ENCODE data around the gene LYPD6.

LYPD6 gene

DNA sequence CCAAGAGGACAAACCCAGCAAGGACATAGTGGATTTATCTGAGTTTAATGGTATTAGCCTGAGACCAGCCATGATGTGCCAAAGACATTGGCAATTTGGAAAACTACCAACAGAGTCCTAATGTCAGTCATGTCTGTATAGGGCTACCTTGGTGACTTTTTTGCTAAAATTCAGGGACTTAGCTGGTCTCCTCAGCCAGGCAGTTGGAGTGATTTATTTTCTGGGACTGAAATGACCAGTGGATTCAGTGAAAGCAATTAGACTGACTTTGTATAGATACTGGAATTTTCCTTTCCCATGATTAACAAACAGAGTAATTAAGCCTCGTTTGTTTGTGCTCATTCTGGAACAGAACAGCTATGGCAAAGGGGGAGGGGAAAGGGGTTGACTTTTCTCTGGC, 55.0 kb downstream of the LYPD6 start:
- H3K27ac ChIP-seq = no peak overlapping the region
- TF ChIP-seq, protein P1, sequence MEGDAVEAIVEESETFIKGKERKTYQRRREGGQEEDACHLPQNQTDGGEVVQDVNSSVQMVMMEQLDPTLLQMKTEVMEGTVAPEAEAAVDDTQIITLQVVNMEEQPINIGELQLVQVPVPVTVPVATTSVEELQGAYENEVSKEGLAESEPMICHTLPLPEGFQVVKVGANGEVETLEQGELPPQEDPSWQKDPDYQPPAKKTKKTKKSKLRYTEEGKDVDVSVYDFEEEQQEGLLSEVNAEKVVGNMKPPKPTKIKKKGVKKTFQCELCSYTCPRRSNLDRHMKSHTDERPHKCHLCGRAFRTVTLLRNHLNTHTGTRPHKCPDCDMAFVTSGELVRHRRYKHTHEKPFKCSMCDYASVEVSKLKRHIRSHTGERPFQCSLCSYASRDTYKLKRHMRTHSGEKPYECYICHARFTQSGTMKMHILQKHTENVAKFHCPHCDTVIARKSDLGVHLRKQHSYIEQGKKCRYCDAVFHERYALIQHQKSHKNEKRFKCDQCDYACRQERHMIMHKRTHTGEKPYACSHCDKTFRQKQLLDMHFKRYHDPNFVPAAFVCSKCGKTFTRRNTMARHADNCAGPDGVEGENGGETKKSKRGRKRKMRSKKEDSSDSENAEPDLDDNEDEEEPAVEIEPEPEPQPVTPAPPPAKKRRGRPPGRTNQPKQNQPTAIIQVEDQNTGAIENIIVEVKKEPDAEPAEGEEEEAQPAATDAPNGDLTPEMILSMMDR (IDR thresholded peaks at IDR 0.05) = no peak
- TF ChIP-seq ZFX (IDR thresholded peaks at IDR 0.05; ENCODE audit: borderline replicate concordance) = no peak

DNA sequence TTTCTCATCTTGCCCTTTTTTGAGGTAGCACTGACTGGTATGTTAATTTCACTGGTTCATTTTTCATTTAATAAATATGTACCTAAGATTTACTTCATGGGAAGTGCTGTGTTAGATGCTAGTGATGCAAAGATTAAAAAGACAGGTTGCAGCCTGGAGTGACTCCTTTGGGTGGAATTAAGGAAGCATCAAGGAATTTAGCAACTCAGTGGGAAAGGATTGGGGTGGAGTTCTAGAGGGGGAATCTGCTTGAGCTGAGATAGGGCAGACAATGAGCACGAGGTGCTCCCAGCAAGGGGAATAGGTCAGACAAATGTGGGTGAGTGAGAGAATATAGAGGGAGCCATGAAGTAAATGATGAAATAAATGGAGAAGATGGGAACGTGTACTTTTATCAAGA, 57.0 kb downstream of the LYPD6 start:
- H3K27ac ChIP-seq = no peak overlapping the region
- no peak for TF ChIP-seq ZFX (IDR thresholded peaks at IDR 0.05; ENCODE audit: borderline replicate concordance)
- TF ChIP-seq, protein P1 (IDR thresholded peaks at IDR 0.05) = no peak

DNA sequence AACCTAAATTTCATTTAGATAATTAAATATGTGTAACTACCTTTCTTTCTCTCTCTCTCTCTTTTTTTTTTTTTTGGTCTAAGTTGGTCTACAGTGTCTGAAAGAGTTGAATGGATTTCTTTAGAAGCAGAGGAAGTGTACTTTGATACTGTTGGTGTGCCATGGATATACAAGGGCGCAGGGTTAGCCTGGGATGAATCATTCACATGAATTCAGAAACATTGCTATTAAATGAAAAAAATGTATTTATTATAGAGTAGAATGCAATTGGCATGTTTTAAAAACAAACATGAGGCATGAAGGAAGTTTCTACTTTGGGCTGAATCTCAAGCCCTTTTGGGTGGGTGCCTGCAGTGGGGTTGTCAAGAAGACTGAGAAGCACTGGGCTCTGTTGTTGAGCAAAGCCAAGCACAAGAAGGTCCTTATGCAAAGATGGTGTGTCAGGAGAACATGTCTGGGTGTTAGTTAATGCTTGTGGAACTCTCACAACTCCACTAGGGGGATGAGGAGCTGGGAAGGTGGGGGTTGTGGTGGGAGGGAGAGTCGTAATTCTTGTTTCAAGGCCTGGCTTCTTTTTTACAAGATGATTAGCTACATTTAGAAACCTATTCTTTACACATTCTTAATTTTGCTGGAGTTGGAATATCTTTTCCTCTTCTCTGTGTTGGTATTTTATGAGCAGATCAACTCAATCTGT, 57.9 kb downstream of the LYPD6 start:
- TF ChIP-seq, protein P1 (IDR thresholded peaks at IDR 0.05) = no peak
- no peak for TF ChIP-seq ZFX (IDR thresholded peaks at IDR 0.05; ENCODE audit: borderline replicate concordance)
- H3K27ac ChIP-seq = no peak overlapping the region

DNA sequence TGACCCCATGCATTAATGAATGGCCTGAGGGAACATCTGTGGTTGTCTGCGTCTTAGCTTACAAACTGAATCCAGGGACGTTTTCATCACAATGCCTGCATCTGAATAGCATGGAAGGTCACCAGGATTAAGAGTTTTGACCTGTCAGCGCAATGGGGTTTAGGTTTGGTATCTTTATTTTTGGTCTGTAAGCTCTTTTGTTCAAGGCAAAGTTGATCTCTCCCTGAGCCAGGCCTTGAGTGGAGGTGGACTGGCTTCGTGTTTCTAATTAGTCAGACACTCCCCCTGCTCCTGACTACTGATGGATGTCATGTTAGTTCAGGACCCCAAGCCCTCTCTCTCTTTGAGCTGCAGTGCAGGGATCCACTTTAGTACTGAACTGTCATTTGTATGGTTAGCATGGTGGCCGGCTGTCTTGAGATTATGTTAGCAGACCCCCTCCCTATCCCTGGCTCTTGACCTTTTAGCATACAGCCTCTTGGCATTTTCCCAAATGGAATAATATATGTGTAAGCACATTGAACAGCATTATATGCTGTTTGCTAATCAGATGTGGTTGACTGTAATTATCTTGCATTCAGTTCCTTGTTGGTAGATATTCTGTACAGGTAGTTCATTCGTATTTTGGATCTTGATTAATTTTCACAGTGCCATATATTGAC, 59.2 kb downstream of the LYPD6 start:
- no peak overlapping the region for H3K27ac ChIP-seq
- no peak for TF ChIP-seq ZFX (IDR thresholded peaks at IDR 0.05; ENCODE audit: borderline replicate concordance)
- TF ChIP-seq, protein P1 (IDR thresholded peaks at IDR 0.05) = no peak

DNA sequence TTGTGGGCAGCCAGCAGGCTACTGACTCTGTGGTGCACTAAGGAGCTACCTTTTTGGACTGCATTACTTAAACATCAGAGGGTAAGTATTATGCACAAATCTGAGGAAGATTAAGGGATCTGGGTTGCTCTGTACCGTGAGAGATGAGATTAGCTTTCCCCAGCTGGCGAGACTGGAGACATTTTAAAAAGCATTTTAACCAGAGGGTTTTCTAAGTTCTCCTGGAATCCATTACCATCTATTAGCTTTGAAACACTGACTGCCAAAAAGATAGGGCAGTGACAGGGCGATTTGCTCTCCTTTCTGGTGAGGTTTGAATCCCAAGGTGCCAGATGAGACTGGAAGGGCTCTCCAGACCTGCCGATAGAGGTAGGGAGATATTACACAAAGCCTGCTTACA, 63.2 kb downstream of the LYPD6 start:
- no peak for TF ChIP-seq ZFX (IDR thresholded peaks at IDR 0.05; ENCODE audit: borderline replicate concordance)
- TF ChIP-seq, protein P1 (IDR thresholded peaks at IDR 0.05) = no peak
- no peak overlapping the region for H3K27ac ChIP-seq

DNA sequence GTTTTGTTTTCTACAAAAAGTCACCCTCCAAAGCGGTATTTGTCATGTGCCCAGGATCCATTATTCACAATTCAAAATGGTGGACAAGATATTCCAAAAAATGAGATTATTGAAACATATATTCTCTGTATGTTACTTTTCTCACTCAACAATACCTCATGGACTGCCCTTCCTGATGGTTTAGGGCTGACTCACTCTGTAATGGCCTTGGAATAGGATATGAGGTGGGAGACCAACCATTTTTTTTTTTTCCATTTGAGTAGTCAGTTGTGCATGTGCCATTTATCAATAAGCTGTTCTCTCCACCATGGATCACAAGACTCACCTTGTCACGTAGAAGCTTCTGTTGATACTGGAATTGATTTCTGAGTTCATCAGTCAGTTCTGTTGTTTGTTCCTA, 64.5 kb downstream of the LYPD6 start:
- TF ChIP-seq, protein P1 (IDR thresholded peaks at IDR 0.05) = no peak
- no peak for TF ChIP-seq ZFX (IDR thresholded peaks at IDR 0.05; ENCODE audit: borderline replicate concordance)
- H3K27ac ChIP-seq = no peak overlapping the region

DNA sequence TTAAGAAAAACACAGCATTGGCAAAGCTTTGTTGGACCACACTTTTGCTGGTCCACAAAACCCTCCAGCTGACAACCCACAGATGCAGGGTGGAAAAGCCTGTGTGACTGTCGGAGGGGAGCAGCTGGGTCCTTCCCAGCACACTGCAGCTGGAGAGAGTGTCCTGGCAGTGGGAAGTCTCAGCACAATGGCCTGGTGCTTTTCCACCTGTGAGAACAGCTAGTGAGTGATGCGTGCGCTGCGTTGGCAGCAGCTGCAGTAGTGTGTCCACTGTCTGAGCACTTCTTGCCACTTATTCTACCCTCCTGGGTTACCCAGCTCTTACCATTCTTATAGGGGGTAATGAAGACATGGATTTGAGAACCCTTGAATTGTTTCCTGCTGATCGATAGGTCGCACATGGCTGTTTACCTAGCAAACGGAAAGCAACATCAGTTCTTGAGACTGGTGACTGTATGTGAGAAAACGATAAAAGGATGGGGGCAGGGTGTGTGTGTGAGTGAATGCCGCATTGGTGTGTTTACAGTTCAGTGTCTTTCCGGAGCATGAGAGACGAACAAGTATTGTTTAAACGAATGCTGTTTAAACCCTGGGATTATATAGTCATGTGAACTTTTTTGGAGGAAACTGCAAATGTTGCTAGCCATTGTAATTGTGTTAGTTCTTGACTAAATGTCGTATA, 69.7 kb downstream of the LYPD6 start:
- no peak overlapping the region for H3K27ac ChIP-seq
- TF ChIP-seq ZFX (IDR thresholded peaks at IDR 0.05; ENCODE audit: borderline replicate concordance) = no peak
- TF ChIP-seq, protein P1 (IDR thresholded peaks at IDR 0.05) = no peak
